Measurements from ENCODE around the gene WDR12. TPM values are rescaled to one million over a fixed set of nuclear protein-coding genes. Genes with fewer than 3 reads are reported as not detected.
A peak's percentile ranks its signal among the peaks of the same experiment; 100 is the strongest.
"Not testable (repeated sequence)": the region's sequence is repeated elsewhere in the genome, so short reads cannot be mapped to it uniquely, and the experiment has no call there.

WDR12 gene
- polyA plus RNA-seq (ENCODE audit: insufficient read length): 66.1 TPM

GRCh38 chr2:202911512-202912341, at the start of gene WDR12, which contains the start of gene CARF:
Gene WDR12 (minus strand): TSS chr2:202911673. CDS start chr2:202911476, 197 bp downstream.
Gene CARF (plus strand): TSS chr2:202912275. CDS start chr2:202941903, 29,628 bp downstream.
- peak; percentile 97 for DNase-seq (ENCODE audit: low read depth)

- DNase-seq (ENCODE audit: low read depth): no peak
Measured at GRCh38 chr2:202960524-202960923, 49.1 kb upstream of the WDR12 start.

- no peak for DNase-seq (ENCODE audit: low read depth)
Measured at GRCh38 chr2:202950592-202950991, 39.1 kb upstream of the WDR12 start.

GRCh38 chr2:202949333-202949732, 37.9 kb upstream of the WDR12 start:
- DNase-seq (ENCODE audit: low read depth): not testable (repeated sequence)

GRCh38 chr2:202945497-202945896, 34.0 kb upstream of the WDR12 start:
- no peak for DNase-seq (ENCODE audit: low read depth)

GRCh38 chr2:202944816-202945215, 33.3 kb upstream of the WDR12 start:
- no peak for DNase-seq (ENCODE audit: low read depth)

GRCh38 chr2:202944408-202944807, 32.9 kb upstream of the WDR12 start:
- no peak for DNase-seq (ENCODE audit: low read depth)

GRCh38 chr2:202941771-202942170, 30.3 kb upstream of the WDR12 start:
- DNase-seq (ENCODE audit: low read depth): no peak

GRCh38 chr2:202938960-202939359, 27.5 kb upstream of the WDR12 start:
- DNase-seq (ENCODE audit: low read depth): no peak

GRCh38 chr2:202934456-202934855, 23.0 kb upstream of the WDR12 start:
- DNase-seq (ENCODE audit: low read depth): no peak

- DNase-seq (ENCODE audit: low read depth): no peak
Measured at GRCh38 chr2:202933958-202934357, 22.5 kb upstream of the WDR12 start.

GRCh38 chr2:202933139-202933510, 21.7 kb upstream of the WDR12 start:
- no peak for DNase-seq (ENCODE audit: low read depth)

GRCh38 chr2:202932425-202933138, 21.1 kb upstream of the WDR12 start:
- no peak for DNase-seq (ENCODE audit: low read depth)

GRCh38 chr2:202918860-202919259, 7.4 kb upstream of the WDR12 start:
- DNase-seq (ENCODE audit: low read depth): no peak

- DNase-seq (ENCODE audit: low read depth): not testable (repeated sequence)
Measured at GRCh38 chr2:202912342-202913201, 1.1 kb upstream of the WDR12 start.

- DNase-seq (ENCODE audit: low read depth): no peak
Measured at GRCh38 chr2:202911203-202911511, 316 bp downstream of the WDR12 start.

- no peak for DNase-seq (ENCODE audit: low read depth)
Measured at GRCh38 chr2:202910698-202911097, 775 bp downstream of the WDR12 start.

GRCh38 chr2:202910250-202910649, 1.2 kb downstream of the WDR12 start:
- DNase-seq (ENCODE audit: low read depth): not testable (repeated sequence)

GRCh38 chr2:202909394-202910192, 1.9 kb downstream of the WDR12 start:
- DNase-seq (ENCODE audit: low read depth): no peak

GRCh38 chr2:202908186-202908585, 3.3 kb downstream of the WDR12 start:
- no peak for DNase-seq (ENCODE audit: low read depth)

GRCh38 chr2:202905507-202905906, 6.0 kb downstream of the WDR12 start:
- not testable (repeated sequence) for DNase-seq (ENCODE audit: low read depth)
